ENCODE results near the gene FAM124B.

GRCh38 chr2:224398289-224398688 is 3.6 kb downstream of the FAM124B start:
- TF ChIP-seq CTCF (IDR thresholded peaks at IDR 0.05), result no peak
- TF ChIP-seq USF2 (IDR thresholded peaks at IDR 0.05; ENCODE audit: borderline replicate concordance, low read depth, low read length), result no peak
- no peak for TF ChIP-seq SIN3A (IDR thresholded peaks at IDR 0.05; ENCODE audit: borderline replicate concordance, low read depth, low read length)
- TF ChIP-seq, protein P1, sequence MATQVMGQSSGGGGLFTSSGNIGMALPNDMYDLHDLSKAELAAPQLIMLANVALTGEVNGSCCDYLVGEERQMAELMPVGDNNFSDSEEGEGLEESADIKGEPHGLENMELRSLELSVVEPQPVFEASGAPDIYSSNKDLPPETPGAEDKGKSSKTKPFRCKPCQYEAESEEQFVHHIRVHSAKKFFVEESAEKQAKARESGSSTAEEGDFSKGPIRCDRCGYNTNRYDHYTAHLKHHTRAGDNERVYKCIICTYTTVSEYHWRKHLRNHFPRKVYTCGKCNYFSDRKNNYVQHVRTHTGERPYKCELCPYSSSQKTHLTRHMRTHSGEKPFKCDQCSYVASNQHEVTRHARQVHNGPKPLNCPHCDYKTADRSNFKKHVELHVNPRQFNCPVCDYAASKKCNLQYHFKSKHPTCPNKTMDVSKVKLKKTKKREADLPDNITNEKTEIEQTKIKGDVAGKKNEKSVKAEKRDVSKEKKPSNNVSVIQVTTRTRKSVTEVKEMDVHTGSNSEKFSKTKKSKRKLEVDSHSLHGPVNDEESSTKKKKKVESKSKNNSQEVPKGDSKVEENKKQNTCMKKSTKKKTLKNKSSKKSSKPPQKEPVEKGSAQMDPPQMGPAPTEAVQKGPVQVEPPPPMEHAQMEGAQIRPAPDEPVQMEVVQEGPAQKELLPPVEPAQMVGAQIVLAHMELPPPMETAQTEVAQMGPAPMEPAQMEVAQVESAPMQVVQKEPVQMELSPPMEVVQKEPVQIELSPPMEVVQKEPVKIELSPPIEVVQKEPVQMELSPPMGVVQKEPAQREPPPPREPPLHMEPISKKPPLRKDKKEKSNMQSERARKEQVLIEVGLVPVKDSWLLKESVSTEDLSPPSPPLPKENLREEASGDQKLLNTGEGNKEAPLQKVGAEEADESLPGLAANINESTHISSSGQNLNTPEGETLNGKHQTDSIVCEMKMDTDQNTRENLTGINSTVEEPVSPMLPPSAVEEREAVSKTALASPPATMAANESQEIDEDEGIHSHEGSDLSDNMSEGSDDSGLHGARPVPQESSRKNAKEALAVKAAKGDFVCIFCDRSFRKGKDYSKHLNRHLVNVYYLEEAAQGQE (IDR thresholded peaks at IDR 0.05; ENCODE audit: low read depth, low read length), result no peak
- TF ChIP-seq RAD21 (IDR thresholded peaks at IDR 0.05; ENCODE audit: low read length), result no peak
- TF ChIP-seq POLR2AphosphoS5 (IDR thresholded peaks at IDR 0.05; ENCODE audit: low read depth, low read length), result no peak
- no peak for TF ChIP-seq RFX5 (IDR thresholded peaks at IDR 0.05; ENCODE audit: low read length)
- TF ChIP-seq EZH2phosphoT487 (IDR thresholded peaks at IDR 0.05; ENCODE audit: borderline replicate concordance, low read depth), result no peak
- no peak for TF ChIP-seq FOXM1 (IDR thresholded peaks at IDR 0.05; ENCODE audit: low read depth)
- no peak for TF ChIP-seq SMC3 (IDR thresholded peaks at IDR 0.05; ENCODE audit: low read depth, low read length)
- TF ChIP-seq CHD2 (IDR thresholded peaks at IDR 0.05; ENCODE audit: low read length, partially characterized antibody), result no peak
- no peak for TF ChIP-seq MEF2A (IDR thresholded peaks at IDR 0.05; ENCODE audit: borderline replicate concordance, low read depth)
- no peak for TF ChIP-seq GABPA (IDR thresholded peaks at IDR 0.05; ENCODE audit: low read depth)
- TF ChIP-seq ELF1 (IDR thresholded peaks at IDR 0.05), result no peak
